Neural cell (in vitro differentiated cells): ENCODE results near the gene SUSD2. TPM values are rescaled to one million over a fixed set of nuclear protein-coding genes. Genes with fewer than 3 reads are reported as not detected.

Source experiments
- H2AFZ ChIP-seq: fragments of 200-600, 300-800 bp; sonication (generic), shearing (Covaris generic); 2 replicates; pipeline ENCODE4 v1.6.0; 2014; ENCODE audit warnings: low read depth, mild to moderate bottlenecking, antibody characterized with exemption, low read length, moderate library complexity
- H3F3A ChIP-seq: fragments of 200-600 bp; shearing (Covaris generic); 2 replicates; pipeline ENCODE4 v1.6.1; 2016; ENCODE audit warnings: mild to moderate bottlenecking, moderate library complexity, mixed read lengths, antibody characterized with exemption, low read length; ENCODE audit not compliant: insufficient read depth, poor library complexity, severe bottlenecking
- H3K27ac ChIP-seq: fragments of 200-600, 300-800 bp; sonication (generic), shearing (Covaris generic); 2 replicates; pipeline ENCODE4 v1.5.1; 2014; ENCODE audit warnings: mild to moderate bottlenecking, low read length, moderate library complexity
- H3K27me3 ChIP-seq: fragments of 300-800, 200-600 bp; sonication (generic), shearing (Covaris generic); 2 replicates; pipeline ENCODE4 v1.6.0; 2014; ENCODE audit warnings: mild to moderate bottlenecking, low read depth, low read length, moderate library complexity; ENCODE audit not compliant: insufficient read depth
- H3K36me3 ChIP-seq: fragments of 300-800, 200-600 bp; sonication (generic), shearing (Covaris generic); 2 replicates; pipeline ENCODE4 v1.5.1; 2014; ENCODE audit warnings: mild to moderate bottlenecking, antibody characterized with exemption, low read length, moderate library complexity; ENCODE audit not compliant: insufficient read depth
- H3K4me2 ChIP-seq: fragments of 300-800, 200-600 bp; sonication (generic), shearing (Covaris generic); 2 replicates; pipeline ENCODE4 v1.6.0; 2014; ENCODE audit warnings: mild to moderate bottlenecking, low read length
- H3K4me3 ChIP-seq: fragments of 300-800, 200-600 bp; sonication (generic), shearing (Covaris generic); 2 replicates; pipeline ENCODE4 v1.5.1; 2014; ENCODE audit warnings: mild to moderate bottlenecking, low read length, moderate library complexity
- H3K79me2 ChIP-seq: fragments of 200-600 bp; shearing (Covaris generic); replicated peaks from 2 replicates; pipeline ENCODE4 v1.6.0; 2014; ENCODE audit warnings: mild to moderate bottlenecking, low read length, moderate library complexity; ENCODE audit not compliant: insufficient read depth
- H3K9ac ChIP-seq: fragments of 300-800, 200-600 bp; sonication (generic), shearing (Covaris generic); 2 replicates; pipeline ENCODE4 v1.6.1; 2016; ENCODE audit warnings: mild to moderate bottlenecking, low read length, mixed read lengths
- H3K9me2 ChIP-seq: fragments of 200-600 bp; shearing (Covaris generic); 2 replicates; pipeline ENCODE4 v1.6.1; 2016; ENCODE audit warnings: mild to moderate bottlenecking, low read length, mixed read lengths; ENCODE audit not compliant: insufficient read depth
- H3K9me3 ChIP-seq: fragments of 200-600, 300-800 bp; sonication (generic), shearing (Covaris generic); 2 replicates; pipeline ENCODE4 v1.6.1; 2016; ENCODE audit warnings: mild to moderate bottlenecking, mixed run types, low read length, moderate library complexity, mixed read lengths
- H4K20me1 ChIP-seq: fragments of 200-600 bp; shearing (Covaris generic); 2 replicates; pipeline ENCODE4 v1.6.1; 2016; ENCODE audit warnings: mild to moderate bottlenecking, mixed run types; ENCODE audit not compliant: insufficient read depth
- EP300 ChIP-seq: fragments of 450-650 bp; conservative IDR thresholded peaks from 2 replicates; pipeline ENCODE4 v1.6.1; 2014; ENCODE audit warnings: antibody characterized with exemption, mild to moderate bottlenecking, moderate library complexity; ENCODE audit not compliant: poor library complexity, severe bottlenecking
- EZH2 ChIP-seq: fragments of 200-600, 300-800 bp; shearing (Covaris generic), sonication (generic); IDR thresholded peaks from 2 replicates; pipeline ENCODE4 v1.6.1; 2014; ENCODE audit warnings: antibody characterized with exemption, low read length, borderline replicate concordance, mild to moderate bottlenecking; ENCODE audit not compliant: insufficient read depth, poor library complexity, severe bottlenecking
- MXI1 ChIP-seq: fragments of 450-650 bp; conservative IDR thresholded peaks from 2 replicates; pipeline ENCODE4 v1.6.1; 2014; ENCODE audit warnings: antibody characterized with exemption, mild to moderate bottlenecking; ENCODE audit not compliant: poor library complexity, severe bottlenecking
- POLR2AphosphoS5 ChIP-seq: IDR thresholded peaks from 2 replicates; pipeline ENCODE4 v1.6.1; 2012
- RAD21 ChIP-seq: fragments of 450-650 bp; conservative IDR thresholded peaks from 2 replicates; pipeline ENCODE4 v1.6.1; 2014; ENCODE audit warnings: antibody characterized with exemption, mild to moderate bottlenecking, moderate library complexity
- SMC3 ChIP-seq: fragments of 450-650 bp; conservative IDR thresholded peaks from 2 replicates; pipeline ENCODE4 v1.6.1; 2014; ENCODE audit warnings: antibody characterized with exemption, mild to moderate bottlenecking, moderate library complexity; ENCODE audit not compliant: poor library complexity
- TAF1 ChIP-seq: IDR thresholded peaks from 2 replicates; pipeline ENCODE4 v1.6.1; 2012; ENCODE audit warnings: low read depth
- polyA plus RNA-seq: library from polyadenylated mRNA; depleted of rRNA; stranded (reverse); fragments of >200 nt; gene quantifications from 2 replicates; pipeline ENCODE4 v1.2.3, GENCODE V29; 2014
- TF ChIP-seq, protein P1 (sequence below): IDR thresholded peaks from 2 replicates; pipeline ENCODE4 v1.6.1; 2012; ENCODE audit warnings: borderline replicate concordance
- TF ChIP-seq, protein P2 (sequence below): fragments of 450-650 bp; IDR thresholded peaks from 2 replicates; pipeline ENCODE4 v1.5.1; 2014; ENCODE audit warnings: antibody characterized with exemption, mild to moderate bottlenecking, moderate library complexity; ENCODE audit not compliant: poor library complexity, severe bottlenecking

SUSD2 gene
- polyA plus RNA-seq, 1 donor from 2014 or later = 0.20 TPM

DNA sequence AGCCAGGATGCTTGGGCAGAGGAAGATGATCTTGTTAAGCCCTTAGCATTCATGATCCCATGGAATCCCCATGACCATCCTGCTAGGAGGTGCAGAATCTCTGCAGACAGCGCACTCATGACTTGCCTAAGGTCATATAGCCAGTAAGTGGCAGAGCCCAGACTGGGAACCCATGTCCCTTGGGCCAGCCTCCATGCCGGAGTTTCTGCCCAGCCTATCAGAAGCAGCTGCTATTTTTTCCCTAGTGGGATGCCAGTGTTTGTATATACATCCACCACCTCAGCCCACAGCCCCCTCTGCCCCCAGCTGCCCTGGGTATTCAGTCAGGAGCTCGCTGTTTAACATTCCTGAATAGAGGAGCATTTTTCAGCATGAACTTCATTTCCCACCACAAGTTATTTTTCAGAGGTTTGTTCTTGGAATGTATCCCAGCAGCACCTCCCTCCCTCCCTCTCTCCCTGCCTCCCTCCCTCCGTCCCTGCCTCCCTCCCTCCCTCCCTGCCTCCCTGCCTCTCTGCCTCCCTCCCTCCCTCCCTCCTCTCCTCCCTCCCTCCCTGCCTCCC is 34.4 kb upstream of the SUSD2 start:
- Histone ChIP-seq H3K4me3 (no peak overlapping the region), H3F3A (no peaks in the 10 kb centered on the region), H3K4me2 (no peak overlapping the region), H4K20me1 (no peaks in the 10 kb centered on the region), H3K27ac (no peak overlapping the region), H3K27me3 (no peaks in the 10 kb centered on the region), H3K9me2 (no peaks in the 10 kb centered on the region), H3K9me3 (no peaks in the 10 kb centered on the region), H3K36me3 (no peaks in the 10 kb centered on the region), H3K9ac (no peak overlapping the region), H3K79me2 (no peaks in the 10 kb centered on the region), H2AFZ (no peak overlapping the region)
- no peak for TF ChIP-seq SMC3
- TF ChIP-seq MXI1 = no peak
- TF ChIP-seq EZH2 = no peak
- TF ChIP-seq, protein P1, sequence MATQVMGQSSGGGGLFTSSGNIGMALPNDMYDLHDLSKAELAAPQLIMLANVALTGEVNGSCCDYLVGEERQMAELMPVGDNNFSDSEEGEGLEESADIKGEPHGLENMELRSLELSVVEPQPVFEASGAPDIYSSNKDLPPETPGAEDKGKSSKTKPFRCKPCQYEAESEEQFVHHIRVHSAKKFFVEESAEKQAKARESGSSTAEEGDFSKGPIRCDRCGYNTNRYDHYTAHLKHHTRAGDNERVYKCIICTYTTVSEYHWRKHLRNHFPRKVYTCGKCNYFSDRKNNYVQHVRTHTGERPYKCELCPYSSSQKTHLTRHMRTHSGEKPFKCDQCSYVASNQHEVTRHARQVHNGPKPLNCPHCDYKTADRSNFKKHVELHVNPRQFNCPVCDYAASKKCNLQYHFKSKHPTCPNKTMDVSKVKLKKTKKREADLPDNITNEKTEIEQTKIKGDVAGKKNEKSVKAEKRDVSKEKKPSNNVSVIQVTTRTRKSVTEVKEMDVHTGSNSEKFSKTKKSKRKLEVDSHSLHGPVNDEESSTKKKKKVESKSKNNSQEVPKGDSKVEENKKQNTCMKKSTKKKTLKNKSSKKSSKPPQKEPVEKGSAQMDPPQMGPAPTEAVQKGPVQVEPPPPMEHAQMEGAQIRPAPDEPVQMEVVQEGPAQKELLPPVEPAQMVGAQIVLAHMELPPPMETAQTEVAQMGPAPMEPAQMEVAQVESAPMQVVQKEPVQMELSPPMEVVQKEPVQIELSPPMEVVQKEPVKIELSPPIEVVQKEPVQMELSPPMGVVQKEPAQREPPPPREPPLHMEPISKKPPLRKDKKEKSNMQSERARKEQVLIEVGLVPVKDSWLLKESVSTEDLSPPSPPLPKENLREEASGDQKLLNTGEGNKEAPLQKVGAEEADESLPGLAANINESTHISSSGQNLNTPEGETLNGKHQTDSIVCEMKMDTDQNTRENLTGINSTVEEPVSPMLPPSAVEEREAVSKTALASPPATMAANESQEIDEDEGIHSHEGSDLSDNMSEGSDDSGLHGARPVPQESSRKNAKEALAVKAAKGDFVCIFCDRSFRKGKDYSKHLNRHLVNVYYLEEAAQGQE = no peak
- TF ChIP-seq POLR2AphosphoS5 = no peak
- no peak for TF ChIP-seq EP300

DNA sequence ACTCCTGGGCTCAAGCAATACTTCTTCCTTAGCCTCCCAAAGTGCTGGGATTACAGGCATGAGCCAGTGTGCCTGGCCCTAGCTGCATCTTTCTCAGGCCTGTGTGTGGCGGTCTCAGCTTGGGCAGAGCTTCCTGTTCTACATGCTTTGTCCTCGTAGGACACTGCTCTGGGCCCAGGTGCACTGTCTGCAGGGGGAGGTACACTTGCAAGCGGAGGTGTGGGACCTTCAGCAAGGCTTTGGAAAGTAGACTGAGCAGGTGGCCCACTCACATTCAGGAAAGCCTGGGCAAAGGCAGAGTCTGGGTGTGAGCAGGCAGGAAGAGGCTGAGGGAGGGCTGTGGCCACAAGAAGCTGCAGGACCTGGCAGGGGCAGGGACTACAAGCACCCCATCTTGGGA is 33.6 kb upstream of the SUSD2 start:
- H3K36me3 ChIP-seq = no peaks in the 10 kb centered on the region
- H3K4me3 ChIP-seq = no peak overlapping the region
- H3K27ac ChIP-seq = no peak overlapping the region
- no peaks in the 10 kb centered on the region for H4K20me1 ChIP-seq
- H3K79me2 ChIP-seq = no peaks in the 10 kb centered on the region
- no peaks in the 10 kb centered on the region for H3K27me3 ChIP-seq
- no peak overlapping the region for H3K4me2 ChIP-seq
- H3F3A ChIP-seq = no peaks in the 10 kb centered on the region
- H3K9ac ChIP-seq = no peak overlapping the region
- H3K9me3 ChIP-seq = no peaks in the 10 kb centered on the region
- no peaks in the 10 kb centered on the region for H3K9me2 ChIP-seq
- TF ChIP-seq EZH2 (no peak), POLR2AphosphoS5 (no peak), SMC3 (no peak), TAF1 (no peak), MXI1 (no peak), RAD21 (no peak), EP300 (no peak)
- TF ChIP-seq, protein P2, sequence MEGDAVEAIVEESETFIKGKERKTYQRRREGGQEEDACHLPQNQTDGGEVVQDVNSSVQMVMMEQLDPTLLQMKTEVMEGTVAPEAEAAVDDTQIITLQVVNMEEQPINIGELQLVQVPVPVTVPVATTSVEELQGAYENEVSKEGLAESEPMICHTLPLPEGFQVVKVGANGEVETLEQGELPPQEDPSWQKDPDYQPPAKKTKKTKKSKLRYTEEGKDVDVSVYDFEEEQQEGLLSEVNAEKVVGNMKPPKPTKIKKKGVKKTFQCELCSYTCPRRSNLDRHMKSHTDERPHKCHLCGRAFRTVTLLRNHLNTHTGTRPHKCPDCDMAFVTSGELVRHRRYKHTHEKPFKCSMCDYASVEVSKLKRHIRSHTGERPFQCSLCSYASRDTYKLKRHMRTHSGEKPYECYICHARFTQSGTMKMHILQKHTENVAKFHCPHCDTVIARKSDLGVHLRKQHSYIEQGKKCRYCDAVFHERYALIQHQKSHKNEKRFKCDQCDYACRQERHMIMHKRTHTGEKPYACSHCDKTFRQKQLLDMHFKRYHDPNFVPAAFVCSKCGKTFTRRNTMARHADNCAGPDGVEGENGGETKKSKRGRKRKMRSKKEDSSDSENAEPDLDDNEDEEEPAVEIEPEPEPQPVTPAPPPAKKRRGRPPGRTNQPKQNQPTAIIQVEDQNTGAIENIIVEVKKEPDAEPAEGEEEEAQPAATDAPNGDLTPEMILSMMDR = no peak
- TF ChIP-seq, protein P1 = no peak
- no peak overlapping the region for H2AFZ ChIP-seq
